ENCODE data around the gene RPL10.

Gene RPL10

DNA sequence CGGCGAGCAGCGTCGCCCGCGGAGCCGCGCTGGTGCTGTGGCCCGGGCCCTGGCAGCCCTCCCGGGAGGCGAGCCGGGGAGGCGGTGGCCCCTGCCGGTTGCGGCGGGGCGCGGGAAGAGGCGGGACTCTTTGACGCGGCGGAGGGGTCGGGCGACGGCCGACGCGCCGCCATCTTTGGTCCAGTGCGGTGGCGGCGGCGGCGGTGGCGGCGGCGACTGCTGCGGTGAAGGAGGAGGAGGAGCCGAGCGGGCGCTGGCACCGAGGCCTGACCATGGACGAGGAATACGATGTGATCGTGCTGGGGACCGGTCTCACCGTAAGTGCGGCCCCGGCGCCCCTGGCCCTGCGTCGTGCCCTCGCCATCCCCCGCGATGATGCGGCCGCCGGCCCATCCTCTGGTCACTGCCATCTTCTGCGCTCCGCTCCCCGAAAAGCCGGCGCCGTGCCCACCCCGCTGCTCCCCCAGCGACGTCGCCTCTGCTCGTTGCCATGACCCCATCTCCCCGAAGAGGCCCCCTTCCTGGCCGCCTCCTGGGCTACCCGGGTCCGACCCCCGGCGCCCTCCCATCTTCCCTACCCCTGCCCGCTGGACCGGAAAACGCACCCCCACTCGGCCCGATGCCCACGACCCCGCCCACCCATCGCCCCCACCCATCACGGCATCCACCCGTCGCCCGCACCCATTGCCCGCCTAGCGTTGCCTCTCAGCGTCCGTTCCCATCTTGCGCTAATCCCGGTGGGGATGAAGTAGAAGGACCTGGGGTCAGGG lies 39.0 kb downstream of the RPL10 start, which contains the start of gene GDI1:
Gene GDI1 (plus strand): TSS at position 172 of the 770 bp plus-strand sequence. CDS start 101 bp downstream, at position 273.
- in situ Hi-C loops (cut with MboI; ENCODE audit: low pct_unique_long_range_greater_than_20kb, low sequenced_read_pairs) = no loop called here

DNA sequence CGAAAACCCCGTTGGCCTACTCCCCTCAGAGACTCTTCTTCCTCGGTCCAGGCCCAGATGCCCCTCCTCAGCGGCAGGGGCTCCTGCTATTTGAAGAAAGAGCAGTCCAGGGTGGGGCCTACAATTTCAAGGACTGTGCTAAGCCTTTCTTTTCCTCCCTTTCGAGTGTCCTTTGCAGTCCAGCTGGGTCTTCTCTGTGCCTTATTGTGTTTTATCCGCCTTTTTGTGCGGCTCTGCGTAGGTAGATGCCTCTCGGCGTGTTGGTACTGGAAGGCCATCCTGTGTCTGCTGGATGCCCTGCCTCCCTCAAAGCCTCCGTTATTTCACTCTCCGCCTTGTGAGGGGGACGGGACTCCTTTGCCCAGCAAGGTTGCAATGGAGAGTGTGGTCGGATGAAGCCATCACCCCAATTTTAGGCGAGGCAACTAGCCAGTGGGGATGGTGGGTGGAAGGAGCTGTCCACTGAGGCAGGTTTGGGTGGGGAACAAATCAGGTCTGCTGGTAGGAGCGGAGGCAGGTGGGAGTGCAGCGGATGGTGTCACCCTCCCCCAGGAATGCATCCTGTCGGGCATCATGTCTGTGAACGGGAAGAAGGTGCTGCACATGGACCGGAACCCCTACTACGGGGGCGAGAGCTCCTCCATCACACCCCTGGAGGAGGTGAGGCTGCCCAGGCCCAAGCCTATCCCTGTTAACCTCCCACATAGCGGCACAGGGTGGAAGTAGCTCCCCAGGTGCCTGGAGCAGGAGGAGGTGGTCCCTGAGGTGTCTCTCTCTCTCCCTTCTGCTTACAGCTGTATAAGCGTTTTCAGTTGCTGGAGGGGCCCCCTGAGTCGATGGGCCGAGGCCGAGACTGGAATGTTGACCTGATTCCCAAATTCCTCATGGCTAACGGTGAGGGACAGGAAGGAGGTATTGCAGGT lies 40.1 kb downstream of the RPL10 start:
- DNase-seq = no peak
- in situ Hi-C loops (cut with MboI; ENCODE audit: low pct_unique_long_range_greater_than_20kb, low sequenced_read_pairs) = no loop called here

More for the DNA sequence above, 39.0 kb downstream of the RPL10 start, which contains the start of gene GDI1:
- no peak for DNase-seq

DNA sequence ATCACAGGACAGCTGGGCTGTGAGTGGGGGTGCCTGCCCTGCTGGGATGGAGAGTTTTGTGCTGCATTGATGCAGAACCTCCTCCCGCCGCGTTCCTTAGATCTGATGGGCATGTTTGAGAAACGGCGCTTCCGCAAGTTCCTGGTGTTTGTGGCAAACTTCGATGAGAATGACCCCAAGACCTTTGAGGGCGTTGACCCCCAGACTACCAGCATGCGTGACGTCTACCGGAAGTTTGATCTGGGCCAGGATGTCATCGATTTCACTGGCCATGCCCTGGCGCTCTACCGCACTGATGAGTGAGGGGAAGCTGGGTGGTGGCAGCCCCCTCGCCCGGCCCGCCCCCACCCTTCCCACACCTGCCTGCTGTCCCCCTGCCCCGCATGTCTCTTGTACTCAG lies 41.7 kb downstream of the RPL10 start:
- no peak for DNase-seq
- in situ Hi-C loops (cut with MboI; ENCODE audit: low pct_unique_long_range_greater_than_20kb, low sequenced_read_pairs) = no loop called here

DNA sequence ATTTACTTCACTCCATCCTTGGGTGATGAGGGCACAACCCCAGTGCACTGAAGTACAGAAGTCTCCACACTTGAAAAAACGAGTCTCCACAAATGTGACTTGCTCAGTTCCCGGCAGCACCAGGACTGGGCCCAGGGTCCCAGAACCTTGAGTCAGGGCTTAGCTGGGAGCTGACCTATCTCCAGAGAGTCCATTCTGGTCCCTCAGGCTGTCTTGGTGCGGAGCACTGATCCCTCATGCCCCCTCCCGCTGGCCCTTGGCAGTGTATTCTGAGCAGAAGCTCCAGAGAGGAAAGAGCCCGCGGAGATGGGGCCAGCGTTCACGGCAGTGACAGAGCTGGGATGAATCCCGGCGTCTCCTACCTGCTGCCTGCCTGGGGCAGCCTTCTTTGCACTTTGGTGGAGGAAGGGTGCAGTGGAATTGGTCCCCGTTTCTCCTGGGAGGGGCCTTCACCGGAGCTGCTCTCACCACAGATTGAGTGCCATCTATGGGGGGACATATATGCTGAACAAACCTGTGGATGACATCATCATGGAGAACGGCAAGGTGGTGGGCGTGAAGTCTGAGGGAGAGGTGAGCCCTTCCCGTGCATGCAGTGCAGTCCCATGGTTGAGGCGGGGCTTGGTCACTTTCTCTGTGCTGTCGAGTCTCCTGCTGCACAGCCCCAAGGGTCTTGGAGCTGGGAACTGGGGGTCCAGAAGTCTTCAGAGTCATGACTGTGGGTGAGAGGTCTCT lies 42.6 kb downstream of the RPL10 start:
- in situ Hi-C loops (cut with MboI; ENCODE audit: low pct_unique_long_range_greater_than_20kb, low sequenced_read_pairs) = no loop called here
- no peak for DNase-seq

DNA sequence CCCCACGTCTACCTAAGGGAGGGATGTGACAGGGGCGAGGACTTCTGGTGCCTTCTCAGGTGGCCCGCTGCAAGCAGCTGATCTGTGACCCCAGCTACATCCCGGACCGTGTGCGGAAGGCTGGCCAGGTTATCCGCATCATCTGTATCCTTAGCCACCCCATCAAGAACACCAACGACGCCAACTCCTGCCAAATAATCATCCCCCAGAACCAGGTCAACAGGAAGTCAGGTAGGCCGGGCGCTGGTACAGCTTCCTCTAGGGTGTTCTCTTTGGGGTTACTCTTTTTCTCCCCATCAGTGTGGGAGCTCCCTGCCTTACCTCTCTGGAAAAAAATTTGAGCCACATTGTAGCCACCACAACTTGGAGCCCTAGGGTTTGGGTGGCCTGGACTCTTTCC lies 43.4 kb downstream of the RPL10 start:
- DNase-seq = no peak
- in situ Hi-C loops (cut with MboI; ENCODE audit: low pct_unique_long_range_greater_than_20kb, low sequenced_read_pairs) = no loop called here

DNA sequence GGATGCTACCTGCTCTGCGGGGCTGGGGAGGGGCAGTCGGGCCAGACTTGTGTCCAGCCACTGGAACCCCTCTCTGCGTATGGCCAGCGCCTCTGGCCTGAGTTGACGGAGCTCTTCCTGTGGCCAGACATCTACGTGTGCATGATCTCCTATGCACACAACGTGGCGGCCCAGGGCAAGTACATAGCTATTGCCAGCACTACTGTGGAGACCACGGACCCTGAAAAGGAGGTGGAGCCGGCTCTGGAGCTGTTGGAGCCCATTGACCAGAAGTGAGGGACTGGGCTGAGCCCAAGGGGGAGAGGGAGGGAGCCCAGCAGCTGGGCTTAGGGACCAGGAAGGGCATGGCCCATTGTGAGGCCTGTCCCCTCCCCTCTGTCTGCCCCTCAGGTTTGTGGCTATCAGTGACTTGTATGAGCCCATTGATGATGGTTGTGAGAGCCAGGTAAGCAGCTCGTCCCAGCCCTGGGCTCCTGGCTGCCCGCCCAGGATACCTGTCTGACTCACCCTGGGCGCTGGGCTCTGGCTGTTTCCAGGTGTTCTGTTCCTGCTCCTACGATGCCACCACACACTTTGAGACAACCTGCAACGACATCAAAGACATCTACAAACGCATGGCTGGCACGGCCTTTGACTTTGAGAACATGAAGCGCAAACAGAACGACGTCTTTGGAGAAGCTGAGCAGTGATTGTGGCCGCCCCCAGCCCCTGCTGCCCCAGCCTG lies 44.0 kb downstream of the RPL10 start:
- in situ Hi-C loops (cut with MboI; ENCODE audit: low pct_unique_long_range_greater_than_20kb, low sequenced_read_pairs) = no loop called here
- no peak for DNase-seq

DNA sequence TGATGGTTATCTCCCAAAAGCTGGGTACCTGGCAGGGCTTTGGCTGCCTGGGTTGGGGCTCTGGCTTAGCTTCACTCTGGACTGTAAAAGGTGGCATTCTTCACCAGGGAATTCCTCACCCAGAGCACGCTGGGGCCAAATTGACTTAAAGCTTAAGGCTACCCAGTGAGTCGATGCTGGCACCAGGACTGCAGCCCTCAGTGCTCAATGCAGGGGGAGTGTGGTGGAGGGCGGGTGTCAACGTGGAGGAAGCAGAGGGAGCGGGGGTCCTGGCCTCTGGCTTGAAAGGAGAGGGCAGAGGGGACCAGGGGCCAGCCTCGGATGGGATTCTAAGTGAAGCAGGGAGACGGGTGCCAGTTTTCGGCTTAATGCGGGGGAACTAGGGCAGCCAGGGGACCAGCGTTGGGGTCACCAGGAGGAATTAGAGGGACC lies 45.3 kb downstream of the RPL10 start:
- no peak for DNase-seq
- in situ Hi-C loops (cut with MboI; ENCODE audit: low pct_unique_long_range_greater_than_20kb, low sequenced_read_pairs) = no loop called here

DNA sequence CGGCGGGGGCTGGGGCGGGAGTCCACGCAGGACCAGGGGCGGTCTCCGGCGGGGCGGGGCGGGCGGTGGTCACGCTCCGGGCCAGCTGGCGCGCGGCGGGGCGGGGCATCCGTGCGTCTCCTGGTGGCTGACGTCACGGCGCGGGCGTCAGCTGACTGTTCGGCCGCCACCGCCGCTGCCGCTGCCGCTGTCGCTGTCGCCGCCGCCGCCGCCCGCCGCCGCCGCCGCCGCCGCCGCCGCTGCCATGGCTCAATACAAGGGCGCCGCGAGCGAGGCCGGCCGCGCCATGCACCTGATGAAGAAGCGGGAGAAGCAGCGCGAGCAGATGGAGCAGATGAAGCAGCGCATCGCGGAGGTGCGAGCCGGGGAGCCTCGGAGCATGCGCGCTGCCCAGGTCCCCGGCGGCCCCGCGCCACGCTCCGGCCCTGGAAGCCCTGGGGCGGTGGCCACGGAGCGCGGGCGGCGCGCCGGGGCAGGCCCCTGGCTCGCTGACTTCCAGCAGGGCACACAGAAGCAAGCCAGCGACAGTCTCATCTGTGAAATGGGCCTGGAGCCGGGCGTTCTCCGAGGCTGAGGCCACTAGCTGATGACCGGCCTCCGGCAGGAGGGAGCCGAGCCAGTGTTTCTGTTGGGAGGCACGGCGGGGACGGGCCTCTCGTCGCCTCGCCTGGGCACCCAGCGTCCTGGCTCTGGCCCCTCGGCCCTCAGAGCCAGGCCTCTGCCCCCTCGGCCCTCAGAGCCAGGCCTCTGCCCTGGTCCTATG lies 46.0 kb downstream of the RPL10 start, which contains the start of gene FAM50A:
Gene FAM50A (plus strand): TSS at position 150 of the 763 bp plus-strand sequence. CDS start 95 bp downstream, at position 245.
- in situ Hi-C loops (cut with MboI; ENCODE audit: low pct_unique_long_range_greater_than_20kb, low sequenced_read_pairs) = no loop called here
- DNase-seq = no peak

DNA sequence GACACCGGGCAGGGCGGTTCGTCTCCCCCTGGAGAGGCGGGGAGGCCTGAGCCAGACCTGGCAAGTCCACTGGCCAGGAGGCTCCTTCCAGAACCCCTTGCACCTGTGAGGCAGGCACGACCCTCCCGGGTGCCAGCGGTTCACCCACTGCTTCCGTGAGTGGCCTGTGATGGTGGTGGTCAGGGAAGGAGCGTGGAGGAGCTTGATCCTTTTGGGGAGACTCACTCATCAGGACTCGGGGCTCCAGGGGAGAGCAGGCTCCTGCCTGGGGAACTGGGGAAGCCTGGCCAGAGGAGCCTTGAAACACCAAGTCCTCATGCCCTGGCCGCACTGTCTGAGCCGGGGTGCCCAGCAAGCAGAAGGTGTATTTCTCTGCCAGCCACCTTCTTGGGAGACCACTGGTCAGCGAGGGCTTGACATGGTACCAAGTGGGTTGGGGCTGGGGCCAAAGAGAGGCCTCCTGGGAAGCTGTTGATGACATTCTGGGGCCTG lies 46.6 kb downstream of the RPL10 start:
- in situ Hi-C loops (cut with MboI; ENCODE audit: low pct_unique_long_range_greater_than_20kb, low sequenced_read_pairs) = no loop called here
- no peak for DNase-seq

DNA sequence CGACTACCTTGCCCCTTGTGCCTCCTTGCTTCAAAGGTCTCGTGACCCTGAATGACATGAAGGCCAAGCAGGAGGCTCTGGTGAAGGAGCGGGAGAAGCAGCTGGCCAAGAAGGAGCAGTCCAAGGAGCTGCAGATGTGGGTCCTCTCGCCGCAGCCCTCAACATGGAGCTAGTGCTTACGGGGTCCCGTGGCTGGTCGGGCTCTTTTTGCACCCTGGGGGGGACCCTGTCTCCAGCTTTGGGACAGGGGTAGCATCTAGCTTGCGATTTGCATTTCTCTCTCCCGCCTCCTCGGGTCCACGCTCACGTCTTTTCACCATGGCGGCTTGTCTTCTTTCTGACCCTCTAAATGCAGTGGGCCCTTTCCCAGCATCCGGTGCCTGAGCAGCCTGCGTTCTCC lies 47.6 kb downstream of the RPL10 start:
- no peak for DNase-seq
- in situ Hi-C loops (cut with MboI; ENCODE audit: low pct_unique_long_range_greater_than_20kb, low sequenced_read_pairs) = no loop called here

DNA sequence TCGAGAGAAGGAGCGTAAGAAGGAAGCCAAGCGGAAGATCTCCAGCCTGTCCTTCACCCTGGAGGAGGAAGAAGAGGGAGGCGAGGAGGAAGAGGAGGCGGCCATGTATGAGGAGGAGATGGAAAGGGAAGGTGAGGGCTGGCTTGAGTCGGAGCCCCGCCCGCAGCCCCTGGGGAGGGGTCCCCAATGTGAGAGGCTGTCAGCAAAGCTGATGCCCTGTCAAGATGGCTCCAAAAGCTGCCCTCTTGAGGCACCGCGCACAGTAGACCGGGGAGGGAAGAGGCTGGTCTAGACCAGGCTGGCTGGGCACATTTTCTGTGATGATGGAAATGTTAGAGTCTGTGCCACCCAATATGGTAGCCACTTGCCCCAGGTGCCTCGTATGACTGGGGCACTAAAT lies 48.3 kb downstream of the RPL10 start:
- in situ Hi-C loops (cut with MboI; ENCODE audit: low pct_unique_long_range_greater_than_20kb, low sequenced_read_pairs) = no loop called here
- no peak for DNase-seq

DNA sequence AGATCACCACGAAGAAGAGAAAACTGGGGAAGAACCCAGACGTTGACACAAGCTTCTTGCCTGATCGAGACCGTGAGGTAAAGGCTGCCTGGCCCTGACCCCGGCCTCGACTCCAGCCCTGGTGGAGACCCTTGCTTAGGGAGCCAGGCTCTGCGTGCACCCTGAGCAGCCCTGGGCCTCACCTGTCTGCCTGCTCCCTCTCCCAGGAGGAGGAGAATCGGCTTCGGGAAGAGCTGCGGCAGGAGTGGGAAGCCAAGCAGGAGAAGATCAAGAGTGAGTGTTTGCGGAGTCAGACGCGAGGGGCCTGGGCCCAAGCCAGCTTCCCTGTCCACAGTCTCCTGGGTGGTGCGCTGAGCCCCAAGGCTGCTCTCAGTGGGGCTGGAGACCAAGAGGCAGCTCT lies 50.3 kb downstream of the RPL10 start:
- in situ Hi-C loops (cut with MboI; ENCODE audit: low pct_unique_long_range_greater_than_20kb, low sequenced_read_pairs) = no loop called here
- no peak for DNase-seq

DNA sequence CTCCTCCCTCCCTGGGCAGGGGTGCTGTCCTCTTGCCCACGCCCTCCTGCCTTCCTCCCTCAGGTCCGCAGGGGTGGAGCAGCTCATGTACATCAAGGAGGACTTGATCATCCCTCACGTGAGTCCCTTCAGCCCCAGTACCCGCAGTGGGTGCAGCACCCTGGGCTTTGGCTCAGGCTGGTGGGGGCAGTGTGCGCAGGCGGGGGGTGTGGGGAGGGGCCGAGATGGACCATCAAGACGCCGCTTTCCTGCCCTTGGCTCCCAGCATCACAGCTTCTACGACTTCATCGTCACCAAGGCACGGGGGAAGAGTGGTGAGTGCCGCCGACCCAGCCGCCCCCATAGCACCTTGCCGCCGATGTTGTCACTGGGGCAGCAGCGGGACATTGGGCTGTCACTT lies 51.4 kb downstream of the RPL10 start:
- in situ Hi-C loops (cut with MboI; ENCODE audit: low pct_unique_long_range_greater_than_20kb, low sequenced_read_pairs) = no loop called here
- no peak for DNase-seq

DNA sequence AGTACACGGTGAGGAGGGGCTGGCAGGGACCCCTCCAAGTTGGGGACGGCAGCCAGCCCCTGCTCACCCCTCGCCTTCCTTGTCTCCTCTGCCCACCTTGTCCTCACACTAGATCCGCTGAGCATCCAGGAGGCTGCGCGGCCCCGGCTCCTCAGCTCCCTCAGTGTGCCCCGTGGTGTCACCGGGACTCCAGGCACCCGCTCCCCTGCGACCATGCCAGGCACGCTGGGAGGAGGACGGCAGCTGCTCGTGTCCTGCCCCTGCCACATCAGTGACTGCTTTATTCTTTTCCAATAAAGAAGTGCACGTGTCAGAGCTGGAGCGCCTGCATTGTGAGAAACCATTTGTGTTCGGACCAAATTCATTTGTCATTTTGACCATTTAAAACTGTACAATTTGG lies 52.1 kb downstream of the RPL10 start:
- in situ Hi-C loops (cut with MboI; ENCODE audit: low pct_unique_long_range_greater_than_20kb, low sequenced_read_pairs) = no loop called here
- no peak for DNase-seq
